ENCODE measurements around the gene PTPN3.
"Not testable (repeated sequence)": the region's sequence is repeated elsewhere in the genome, so short reads cannot be mapped to it uniquely, and the experiment has no call there.

PTPN3 gene

GRCh38 chr9:109385499-109385898 is 112.6 kb downstream of the PTPN3 start:
- no peak for DNase-seq

GRCh38 chr9:109383947-109384346 is 114.2 kb downstream of the PTPN3 start:
- DNase-seq = no peak

- no peak for DNase-seq
Measured at GRCh38 chr9:109383356-109383755, 114.8 kb downstream of the PTPN3 start.

GRCh38 chr9:109382585-109382984 is 115.5 kb downstream of the PTPN3 start:
- no peak for DNase-seq

- DNase-seq = no peak
Measured at GRCh38 chr9:109382182-109382581, 115.9 kb downstream of the PTPN3 start.

- DNase-seq = no peak
Measured at GRCh38 chr9:109381011-109381729, 116.9 kb downstream of the PTPN3 start.

GRCh38 chr9:109379513-109379912 is 118.6 kb downstream of the PTPN3 start:
- no peak for DNase-seq

GRCh38 chr9:109378316-109378715 is 119.8 kb downstream of the PTPN3 start:
- DNase-seq = no peak

GRCh38 chr9:109372246-109372645 is 125.9 kb downstream of the PTPN3 start:
- no peak for DNase-seq

GRCh38 chr9:109371374-109371773 is 126.7 kb downstream of the PTPN3 start:
- DNase-seq = no peak

- no peak for DNase-seq
Measured at GRCh38 chr9:109369285-109369684, 128.8 kb downstream of the PTPN3 start.

- no peak for DNase-seq
Measured at GRCh38 chr9:109360771-109361170, 137.3 kb downstream of the PTPN3 start.

- DNase-seq = not testable (repeated sequence)
Measured at GRCh38 chr9:109358968-109359603, 139.0 kb downstream of the PTPN3 start.

- DNase-seq = no peak
Measured at GRCh38 chr9:109355564-109356297, 142.4 kb downstream of the PTPN3 start.

GRCh38 chr9:109354190-109354589 is 143.9 kb downstream of the PTPN3 start:
- DNase-seq = no peak

GRCh38 chr9:109351032-109351431 is 147.1 kb downstream of the PTPN3 start:
- DNase-seq = no peak

GRCh38 chr9:109349421-109349846 is 148.7 kb downstream of the PTPN3 start:
- no peak for DNase-seq

GRCh38 chr9:109346904-109347303 is 151.2 kb downstream of the PTPN3 start:
- DNase-seq = no peak

GRCh38 chr9:109344866-109345265 is 153.2 kb downstream of the PTPN3 start:
- no peak for DNase-seq

- no peak for DNase-seq
Measured at GRCh38 chr9:109342878-109343277, 155.2 kb downstream of the PTPN3 start.

- no peak for DNase-seq
Measured at GRCh38 chr9:109341561-109341960, 156.5 kb downstream of the PTPN3 start.

GRCh38 chr9:109340979-109341378 is 157.1 kb downstream of the PTPN3 start:
- DNase-seq = not testable (repeated sequence)

- DNase-seq = no peak
Measured at GRCh38 chr9:109336409-109336808, 161.7 kb downstream of the PTPN3 start.

- DNase-seq = no peak
Measured at GRCh38 chr9:109335929-109336328, 162.2 kb downstream of the PTPN3 start.
